H54 (cell line): ENCODE data around the gene KCNQ1.

ENCODE experiments used
- DNase-seq: peaks from one replicate; pipeline ENCODE4 v3.0.0; 2011; ENCODE audit warnings: low spot score, mixed read lengths; ENCODE audit not compliant: insufficient read length
- FAIRE-seq: peaks from 3 replicates; lab custom pipeline; 2011; peaks lifted over from hg19 to GRCh38; lab: Jason Lieb, UNC
- POLR2A ChIP-seq: IDR thresholded peaks from 2 replicates; pipeline ENCODE4 v1.6.1; 2011; ENCODE audit warnings: low read depth, mild to moderate bottlenecking, low read length

Gene KCNQ1

GRCh38 chr11:2527621-2528291 lies 82.9 kb downstream of the KCNQ1 start:
- TF ChIP-seq POLR2A: no peak
- no peak for DNase-seq
- FAIRE-seq: no peak

GRCh38 chr11:2528301-2529050 lies 83.7 kb downstream of the KCNQ1 start:
- no peak for TF ChIP-seq POLR2A
- no peak for FAIRE-seq
- DNase-seq: no peak

- no peak for FAIRE-seq
- TF ChIP-seq POLR2A: no peak
- no peak for DNase-seq
These were observed 84.4 kb downstream of the KCNQ1 start for GRCh38 chr11:2529173-2529572.

GRCh38 chr11:2529636-2530035 lies 84.8 kb downstream of the KCNQ1 start:
- DNase-seq (no peak), FAIRE-seq (no peak)
- TF ChIP-seq POLR2A: no peak

- no peak for DNase-seq
- TF ChIP-seq POLR2A: no peak
- no peak for FAIRE-seq
These were observed 85.5 kb downstream of the KCNQ1 start for GRCh38 chr11:2530131-2530854.

GRCh38 chr11:2530855-2531200 lies 86.0 kb downstream of the KCNQ1 start:
- TF ChIP-seq POLR2A: no peak
- FAIRE-seq: no peak
- no peak for DNase-seq

GRCh38 chr11:2531277-2531986 lies 86.6 kb downstream of the KCNQ1 start:
- FAIRE-seq (no peak), DNase-seq (peak; percentile 80)
- TF ChIP-seq POLR2A: no peak

GRCh38 chr11:2531987-2532703 lies 87.3 kb downstream of the KCNQ1 start:
- DNase-seq (no peak), FAIRE-seq (no peak)
- TF ChIP-seq POLR2A: no peak

GRCh38 chr11:2532704-2533586 lies 88.1 kb downstream of the KCNQ1 start:
- TF ChIP-seq POLR2A: no peak
- FAIRE-seq: no peak
- DNase-seq: peak; percentile 77

- TF ChIP-seq POLR2A: no peak
- no peak for FAIRE-seq
- DNase-seq: peak; percentile 96
These were observed 88.9 kb downstream of the KCNQ1 start for GRCh38 chr11:2533587-2534133.

GRCh38 chr11:2534134-2534956 lies 89.5 kb downstream of the KCNQ1 start:
- no peak for TF ChIP-seq POLR2A
- FAIRE-seq (no peak), DNase-seq (peak; percentile 98)
